Fibroblast of gingiva (primary cell): ENCODE results near the gene HOTAIR.

Source experiments
- DNase-seq: peaks from one replicate; pipeline ENCODE4 v3.0.0-alpha.2; 2011; ENCODE audit warnings: low read depth

HOTAIR gene

DNA sequence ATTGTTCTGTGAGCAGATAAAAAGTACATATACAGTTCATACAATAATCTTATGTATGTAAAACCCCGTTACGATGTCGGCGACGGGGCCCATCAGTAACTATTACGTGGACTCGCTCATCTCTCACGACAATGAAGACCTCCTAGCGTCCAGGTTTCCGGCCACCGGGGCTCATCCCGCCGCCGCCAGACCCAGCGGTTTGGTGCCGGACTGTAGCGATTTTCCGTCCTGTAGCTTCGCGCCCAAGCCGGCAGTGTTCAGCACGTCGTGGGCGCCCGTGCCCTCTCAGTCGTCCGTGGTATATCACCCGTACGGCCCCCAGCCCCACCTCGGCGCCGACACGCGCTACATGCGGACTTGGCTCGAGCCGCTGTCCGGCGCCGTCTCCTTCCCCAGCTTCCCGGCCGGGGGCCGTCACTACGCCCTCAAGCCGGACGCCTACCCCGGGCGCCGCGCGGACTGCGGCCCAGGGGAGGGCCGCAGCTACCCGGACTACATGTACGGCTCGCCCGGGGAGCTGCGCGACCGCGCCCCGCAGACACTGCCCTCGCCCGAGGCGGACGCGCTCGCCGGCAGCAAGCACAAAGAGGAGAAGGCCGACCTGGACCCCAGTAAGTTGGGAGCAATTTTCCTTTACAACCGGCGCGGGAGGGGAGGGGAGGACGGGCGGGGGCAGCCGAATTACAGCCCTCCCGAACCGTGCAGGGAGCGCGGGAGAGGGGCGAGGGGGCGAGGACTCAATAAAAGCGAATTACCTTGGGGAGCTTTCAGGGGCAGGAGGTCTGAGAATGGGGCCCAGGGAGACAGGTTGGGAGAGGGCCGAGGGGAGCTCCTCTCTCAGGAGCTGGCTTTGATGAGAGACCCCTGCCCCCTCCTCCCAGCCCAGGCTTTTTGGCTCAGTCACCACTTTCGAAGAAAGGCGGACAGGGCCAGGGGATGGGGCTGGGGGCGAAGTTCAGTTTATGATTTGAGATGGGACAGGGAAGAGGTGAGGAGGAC is 25.7 kb upstream of the HOTAIR start, which contains the start of gene HOXC9:
Gene HOXC9, plus strand, starts transcription at position 46 of the 999 bp plus-strand sequence. Its CDS starts 28 bp downstream, at position 74.
- DNase-seq, result no peak

DNA sequence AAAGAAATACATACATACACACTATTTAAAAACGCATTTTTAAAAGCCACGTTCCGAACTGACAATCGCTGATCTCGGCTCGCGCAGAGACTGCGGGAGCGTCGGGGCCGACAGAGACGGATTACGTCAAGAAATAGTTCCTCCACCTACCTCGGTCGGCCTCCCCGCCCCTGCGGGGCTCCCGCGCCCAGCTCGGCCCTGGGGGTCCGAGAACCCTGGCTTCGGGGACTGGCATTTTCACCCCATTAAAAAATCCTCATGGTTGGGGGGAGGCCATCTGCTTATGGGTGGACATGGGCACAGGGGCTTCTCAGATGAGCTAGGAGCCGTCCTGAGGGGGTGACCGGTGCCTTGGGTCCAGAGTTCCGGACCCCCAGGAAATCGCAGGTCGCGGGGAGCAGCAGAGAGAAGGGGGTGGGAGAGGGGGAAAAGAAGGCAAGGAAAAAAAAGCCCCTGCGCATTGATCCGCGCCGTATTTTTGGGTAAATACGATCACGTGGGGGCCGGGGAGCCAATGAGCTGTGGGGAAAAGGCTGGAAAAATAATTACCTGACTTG is 24.9 kb upstream of the HOTAIR start:
- peak; percentile 22 for DNase-seq

DNA sequence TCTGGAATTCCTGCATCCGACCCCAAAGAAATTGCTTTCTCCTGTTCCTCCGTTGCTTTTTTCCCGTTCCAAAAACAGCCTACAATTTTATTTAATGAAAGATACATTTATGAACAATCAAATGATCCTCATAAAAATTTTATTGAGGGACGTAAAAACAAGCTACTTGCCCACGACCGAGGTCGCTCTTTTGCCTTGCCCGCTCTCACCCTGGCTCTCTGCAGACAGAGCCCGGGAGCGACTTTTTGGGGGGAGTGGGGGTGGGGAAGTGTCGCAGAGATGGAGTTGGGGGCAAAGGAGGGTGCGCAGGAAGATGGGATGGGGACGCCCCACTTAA is 24.1 kb upstream of the HOTAIR start:
- no peak for DNase-seq

DNA sequence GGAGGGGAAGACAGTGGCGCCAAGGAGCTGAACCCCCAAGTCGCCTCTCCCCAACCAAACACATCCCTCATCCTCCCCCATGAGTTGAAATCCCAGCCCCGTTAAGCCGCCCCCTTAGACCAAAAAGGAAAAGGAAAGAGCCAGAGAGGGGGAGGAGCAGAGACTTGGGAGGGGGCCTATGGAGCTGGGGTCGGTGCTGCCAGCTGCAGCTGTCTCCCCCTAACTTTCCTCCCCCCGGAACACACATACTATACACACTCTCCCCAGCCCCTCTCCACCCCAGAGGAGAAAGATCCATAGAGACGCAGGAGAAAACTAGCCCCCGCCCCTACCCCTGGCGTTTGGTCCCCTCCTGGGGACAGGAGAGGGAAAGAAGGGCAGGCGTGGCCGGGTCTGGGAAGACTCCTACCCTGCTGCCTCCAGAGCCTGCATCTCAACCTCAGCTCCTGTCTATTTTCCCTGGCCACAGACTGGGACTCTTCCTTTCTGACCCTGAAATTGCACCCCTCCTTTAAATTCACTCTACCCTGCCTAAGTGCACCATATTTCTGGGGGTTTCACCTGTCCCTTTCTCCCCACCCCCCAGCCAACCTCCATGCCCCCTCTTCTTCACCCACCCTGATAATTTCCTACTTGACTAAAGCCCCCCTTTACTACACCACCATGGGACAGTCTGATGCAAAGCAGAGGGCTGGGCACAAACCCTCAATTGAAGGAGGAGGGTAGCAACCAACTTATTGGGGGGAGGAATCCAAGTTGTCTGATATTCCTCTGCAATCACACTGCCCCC is 23.6 kb upstream of the HOTAIR start:
- no peak for DNase-seq

DNA sequence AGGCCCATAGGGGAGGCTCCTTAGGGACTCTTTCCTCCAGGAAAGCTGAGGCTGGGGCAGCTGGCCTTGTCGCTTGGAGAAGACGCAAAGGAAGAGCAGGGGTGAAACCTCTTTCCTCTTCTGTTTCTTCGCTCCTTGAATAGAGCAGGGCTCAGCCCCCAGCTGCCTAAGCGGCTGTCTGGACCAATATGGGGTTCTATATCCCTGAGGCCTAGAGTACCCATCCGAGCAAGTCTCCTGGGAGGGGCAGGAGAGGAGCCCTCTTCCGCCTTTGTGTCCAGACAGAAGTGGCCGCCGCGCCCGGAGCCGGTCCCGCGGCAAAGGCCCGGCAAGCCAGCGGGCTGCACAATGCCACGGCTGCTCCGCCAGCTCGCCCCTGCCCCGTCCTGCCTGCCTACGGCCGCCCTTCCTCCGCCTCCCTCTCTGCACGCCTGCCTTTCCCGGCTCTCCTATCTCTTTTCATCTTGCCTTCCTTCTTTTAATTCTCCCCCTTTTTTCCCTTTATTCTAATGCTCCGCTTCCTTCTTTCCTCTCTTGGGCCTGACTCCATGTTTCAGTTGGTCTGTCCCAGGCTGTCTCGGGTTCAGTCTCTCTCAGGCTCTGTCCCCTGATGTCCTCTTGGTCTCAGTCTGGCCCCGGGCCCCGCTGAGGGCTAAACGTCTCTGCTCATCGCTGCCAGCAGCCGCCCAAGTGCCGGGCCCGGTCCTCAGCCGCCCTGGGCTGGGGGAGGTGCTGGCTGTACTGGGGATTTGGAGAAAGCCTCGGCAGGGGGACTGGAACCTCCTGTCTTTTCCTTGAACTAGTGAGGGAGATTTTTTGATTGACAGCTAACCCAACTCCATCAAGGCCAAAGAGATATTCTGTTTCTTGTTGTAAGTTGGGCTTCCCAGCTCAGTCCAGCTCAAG is 22.7 kb upstream of the HOTAIR start:
- no peak for DNase-seq

DNA sequence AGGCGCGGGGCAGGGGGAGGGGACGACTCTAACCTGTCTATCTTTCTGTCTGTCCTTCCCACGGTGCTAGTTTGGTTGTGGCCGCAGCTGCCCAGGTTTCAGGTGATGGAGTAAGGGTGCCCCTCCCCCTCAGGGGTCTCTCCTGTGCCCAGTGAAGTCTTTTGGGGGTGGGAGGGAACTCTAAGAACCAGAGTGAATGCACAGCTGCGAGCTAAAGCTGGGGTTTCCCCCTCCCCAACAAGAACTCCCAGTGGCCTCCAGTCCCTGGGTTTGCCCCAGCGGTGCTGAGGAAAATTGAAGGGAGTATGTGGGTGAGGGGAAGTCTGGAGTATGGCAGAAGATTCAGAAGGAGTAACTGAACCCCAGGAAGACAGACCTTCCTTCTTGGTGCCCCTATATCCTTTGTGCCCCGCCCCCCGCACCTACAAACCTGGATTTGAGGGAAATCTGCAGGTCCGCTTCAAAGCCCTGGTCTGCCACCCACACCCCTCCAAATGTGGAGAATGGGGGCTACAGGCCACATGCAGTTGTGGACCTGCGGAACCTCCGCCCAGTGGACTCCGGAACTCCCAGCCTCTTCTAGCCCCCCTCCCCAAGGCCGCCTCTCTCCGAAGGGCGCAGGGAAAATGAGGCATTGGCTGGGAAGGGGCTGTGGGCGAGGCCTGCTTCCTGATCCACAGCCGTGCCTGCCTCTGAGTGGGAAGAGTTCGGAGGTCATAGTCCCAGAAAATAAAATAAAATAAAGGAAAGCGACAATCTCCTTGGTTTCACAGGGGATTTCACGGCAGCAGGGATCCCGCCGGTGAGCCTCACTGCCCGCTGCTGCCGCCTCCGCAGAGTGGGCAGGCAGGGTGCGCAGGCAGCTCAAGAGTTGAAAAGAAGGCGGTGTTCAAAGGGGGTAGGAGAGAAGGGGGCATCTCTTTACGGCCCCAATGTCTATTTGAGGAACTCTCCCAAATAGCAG is 21.8 kb upstream of the HOTAIR start:
- DNase-seq, result no peak

DNA sequence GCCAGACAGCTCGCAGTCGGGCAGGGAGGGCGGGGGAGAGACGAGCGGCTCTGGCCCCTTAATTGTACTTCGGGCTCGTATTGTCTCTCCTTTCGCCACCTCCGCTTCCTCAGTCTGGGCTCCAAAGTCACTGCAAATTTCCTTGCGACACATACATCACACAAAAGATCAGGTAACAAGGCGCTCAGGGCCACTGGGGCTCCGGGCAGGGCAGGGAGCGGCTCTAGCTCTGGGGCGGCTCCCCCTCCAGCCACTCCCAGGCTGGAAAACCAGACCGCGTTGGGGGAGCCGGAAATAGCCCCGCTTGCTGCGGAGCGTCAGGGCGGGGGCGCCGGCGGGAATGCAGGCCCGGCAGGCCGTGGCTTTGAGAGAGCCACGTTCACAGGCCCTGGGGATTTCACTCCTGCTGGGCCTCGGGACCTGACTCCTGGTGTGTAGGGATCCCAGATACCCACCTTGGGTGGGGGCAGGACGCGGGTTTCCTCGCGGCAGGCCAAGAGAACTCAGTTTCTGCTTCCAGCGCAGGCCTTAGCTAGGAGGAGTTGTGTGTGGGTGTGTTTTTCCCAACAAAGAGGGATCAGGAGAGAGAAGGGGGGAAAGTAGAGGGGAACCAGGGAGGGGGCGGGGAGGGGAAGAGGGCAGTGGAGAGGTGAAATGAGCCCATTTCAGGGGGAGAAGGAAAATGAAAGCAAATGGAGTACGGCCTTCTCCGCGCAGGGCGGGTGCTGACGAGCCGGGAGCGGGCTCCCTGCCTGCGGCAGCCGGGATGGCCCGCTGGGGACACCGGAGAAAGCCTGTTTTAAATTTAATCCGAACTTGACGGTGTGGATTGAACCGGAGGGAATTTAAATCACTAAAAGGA is 20.9 kb upstream of the HOTAIR start:
- DNase-seq, result no peak

DNA sequence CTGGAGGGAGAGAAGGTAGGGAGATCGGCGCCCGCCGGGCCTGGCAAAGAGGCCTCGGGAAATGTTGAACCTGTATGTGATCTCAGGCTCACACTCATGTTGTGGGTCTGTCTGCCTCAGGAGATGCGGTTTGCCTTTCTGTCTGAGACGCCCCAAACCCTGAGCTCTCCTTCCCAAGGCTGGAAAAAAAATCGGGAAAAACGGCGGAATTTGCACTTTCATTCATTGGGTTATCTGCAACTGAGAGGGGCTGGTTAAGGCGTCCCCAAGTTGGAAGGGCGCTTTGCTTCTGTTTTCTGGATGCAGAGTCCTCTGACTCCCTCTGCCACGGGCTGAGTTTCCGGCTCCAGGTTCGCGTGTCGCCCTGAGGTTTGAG is 20.2 kb upstream of the HOTAIR start:
- no peak for DNase-seq

DNA sequence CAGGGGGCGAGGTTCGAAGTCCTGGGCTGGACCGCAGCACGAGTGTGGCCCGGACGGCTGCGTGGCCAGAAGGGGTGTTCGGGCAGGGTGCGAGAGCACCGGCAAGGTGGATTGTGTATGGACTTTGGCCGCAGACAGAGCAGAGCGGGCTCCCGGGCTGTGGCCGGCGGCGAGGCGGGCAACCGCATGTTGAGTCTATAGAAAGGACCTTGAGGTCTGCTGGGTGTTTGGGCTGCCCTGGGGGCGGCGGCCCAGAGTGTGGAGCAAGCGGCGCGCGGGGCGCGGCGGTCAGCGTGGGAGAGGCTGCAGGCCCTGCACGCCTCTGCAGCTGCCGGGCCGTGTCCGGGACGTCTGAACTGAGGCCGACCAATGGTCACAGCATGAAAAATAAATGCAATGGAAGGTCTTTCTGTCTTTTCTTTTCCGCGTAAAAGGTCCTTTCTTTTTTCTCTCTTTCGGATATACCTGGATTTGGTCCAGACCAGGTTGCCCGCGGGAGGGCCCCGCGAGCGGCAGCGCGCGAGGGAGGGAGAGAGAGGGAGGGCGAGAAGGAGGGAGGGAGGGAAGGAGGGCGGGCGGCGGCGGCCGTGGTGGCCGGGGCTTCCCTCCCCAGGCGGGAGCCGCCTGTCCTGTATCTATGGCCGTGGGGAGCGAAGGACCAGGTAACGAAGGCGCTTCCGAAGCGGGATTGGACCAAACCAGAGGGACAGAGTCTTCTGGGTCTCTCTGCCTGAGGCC is 19.7 kb upstream of the HOTAIR start:
- DNase-seq, result no peak

DNA sequence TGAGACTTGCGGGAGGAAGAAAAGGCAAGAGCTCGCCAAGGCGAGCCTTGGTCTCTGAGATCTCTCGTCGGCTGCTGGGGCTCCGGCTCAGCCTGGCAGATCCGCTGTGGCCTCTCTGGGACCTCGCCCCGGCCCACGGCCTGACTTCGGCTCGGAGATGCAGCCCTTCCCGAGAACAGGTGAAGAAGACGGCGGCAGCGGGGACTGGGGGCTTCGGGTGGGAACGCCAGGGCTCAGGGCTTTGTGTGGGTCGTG is 19.2 kb upstream of the HOTAIR start:
- DNase-seq, result no peak

DNA sequence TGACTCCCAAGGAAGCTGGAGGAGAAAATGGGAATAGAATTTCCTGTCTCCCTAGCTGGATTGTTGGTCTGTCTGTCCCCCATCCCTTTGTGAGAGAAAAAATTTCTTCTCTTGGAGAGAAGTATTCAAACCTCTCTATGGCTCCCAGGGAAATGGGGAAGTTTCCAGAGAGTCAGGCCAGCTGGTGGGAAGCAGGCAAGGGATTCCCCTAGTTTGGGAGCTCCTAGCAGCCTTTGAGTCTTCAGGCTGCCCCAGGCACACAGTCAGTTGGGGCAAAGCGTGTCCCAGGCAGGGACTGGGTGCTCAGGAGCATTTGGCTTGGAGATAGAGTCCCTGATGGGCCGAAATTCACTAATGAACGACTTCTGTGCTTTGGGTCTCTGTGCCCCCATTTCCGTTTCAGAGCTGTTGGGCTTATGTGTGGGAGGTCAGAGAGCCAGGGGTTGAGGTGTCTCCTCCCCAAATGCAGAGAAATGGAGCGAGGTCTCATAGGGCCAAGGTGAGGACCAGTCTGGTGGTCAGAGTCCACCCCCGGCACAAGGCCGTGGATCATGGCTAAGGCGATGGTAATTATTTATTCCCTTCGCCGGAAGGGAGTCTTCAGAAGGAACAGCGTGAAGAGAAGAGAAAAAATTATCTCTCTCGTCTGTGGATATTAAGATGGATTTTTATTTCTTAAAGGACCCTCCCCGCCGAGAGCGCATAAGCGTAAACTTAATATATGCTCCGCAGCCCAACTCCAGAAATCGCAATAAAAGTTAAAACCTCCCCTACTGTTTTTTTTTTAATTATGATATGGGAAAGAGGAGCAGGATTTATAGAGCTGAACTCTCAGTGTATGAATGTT is 18.6 kb upstream of the HOTAIR start:
- DNase-seq, result no peak

DNA sequence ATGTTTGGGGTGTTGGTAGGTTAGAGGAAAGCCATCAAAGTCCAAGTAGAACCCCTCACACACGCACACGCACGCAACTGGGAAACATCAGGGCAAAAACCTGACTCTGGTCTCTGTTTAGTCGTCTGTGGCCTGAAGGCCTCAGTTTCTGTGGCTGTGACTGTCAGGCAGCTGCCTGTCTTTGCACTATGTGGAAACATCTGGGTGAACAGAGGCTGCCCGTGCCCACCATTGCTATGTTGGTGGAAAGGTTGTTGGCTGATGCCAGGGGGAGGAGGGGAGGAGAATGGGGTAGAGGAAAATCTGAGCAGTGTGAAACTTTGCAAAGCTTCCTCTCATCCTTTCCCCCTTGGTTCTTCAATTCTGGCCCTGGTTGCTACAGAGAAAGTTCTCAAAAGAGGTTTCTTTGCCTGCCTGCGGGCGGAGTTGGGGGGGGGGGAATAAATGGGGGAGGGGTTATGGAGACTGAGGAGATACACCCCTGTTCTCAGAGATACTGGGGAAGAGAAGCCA is 17.7 kb upstream of the HOTAIR start:
- no peak for DNase-seq

DNA sequence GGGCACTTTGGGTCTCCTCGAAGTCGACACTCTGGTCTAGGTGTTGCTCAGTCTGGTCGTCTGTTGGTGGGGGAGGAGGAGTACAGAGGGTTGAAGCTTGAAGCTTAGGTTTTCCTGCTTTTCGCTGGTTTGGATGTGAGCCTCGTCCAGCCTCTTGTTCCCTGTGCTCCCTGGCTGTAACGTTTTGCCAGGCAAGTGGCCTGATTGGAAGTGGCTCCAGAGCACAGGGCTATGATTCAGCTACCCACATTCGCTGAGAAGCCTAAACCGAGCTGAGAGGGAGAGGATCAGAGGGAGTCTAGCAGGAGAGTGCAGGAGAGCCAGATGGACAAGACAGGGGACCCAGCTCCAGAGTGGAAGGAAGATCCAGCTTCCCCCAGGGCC is 16.3 kb upstream of the HOTAIR start:
- no peak for DNase-seq

DNA sequence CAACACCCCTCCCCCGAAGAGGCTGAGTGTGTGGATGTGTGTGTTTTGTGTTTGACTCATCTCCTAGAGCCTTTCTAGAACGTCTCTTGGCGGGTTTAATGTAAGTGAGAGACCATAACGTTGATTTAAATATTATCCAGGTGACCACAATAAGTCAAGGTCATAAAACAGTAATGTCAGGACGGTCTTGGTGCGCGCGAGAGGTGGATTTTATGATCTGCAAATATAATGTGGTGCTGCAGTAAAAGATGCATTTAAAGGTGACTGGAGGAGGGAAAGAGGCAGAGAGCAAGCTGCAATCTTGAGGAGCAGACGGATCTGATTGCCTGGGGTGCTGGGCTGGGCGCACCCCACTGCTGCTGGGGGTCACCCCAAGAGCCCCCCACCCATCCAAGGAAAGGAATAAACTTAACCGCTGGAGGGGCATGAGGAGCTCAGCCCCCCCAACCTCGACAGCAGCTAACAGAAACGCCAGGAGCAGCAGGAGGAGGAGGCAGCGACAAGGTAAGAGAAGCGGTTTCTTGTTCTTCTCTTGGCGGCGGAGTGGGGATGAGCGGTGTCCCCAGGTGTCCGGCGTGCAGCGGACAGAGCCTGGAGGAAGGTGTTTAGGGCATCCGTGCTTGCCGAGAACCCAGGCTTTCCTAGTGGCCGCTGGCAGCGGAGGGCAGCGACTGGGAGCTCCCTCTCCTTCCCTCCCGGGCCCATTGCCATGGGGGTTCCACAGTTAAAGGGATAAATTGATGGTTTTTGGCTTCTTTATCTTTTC is 15.7 kb upstream of the HOTAIR start:
- DNase-seq, result no peak

DNA sequence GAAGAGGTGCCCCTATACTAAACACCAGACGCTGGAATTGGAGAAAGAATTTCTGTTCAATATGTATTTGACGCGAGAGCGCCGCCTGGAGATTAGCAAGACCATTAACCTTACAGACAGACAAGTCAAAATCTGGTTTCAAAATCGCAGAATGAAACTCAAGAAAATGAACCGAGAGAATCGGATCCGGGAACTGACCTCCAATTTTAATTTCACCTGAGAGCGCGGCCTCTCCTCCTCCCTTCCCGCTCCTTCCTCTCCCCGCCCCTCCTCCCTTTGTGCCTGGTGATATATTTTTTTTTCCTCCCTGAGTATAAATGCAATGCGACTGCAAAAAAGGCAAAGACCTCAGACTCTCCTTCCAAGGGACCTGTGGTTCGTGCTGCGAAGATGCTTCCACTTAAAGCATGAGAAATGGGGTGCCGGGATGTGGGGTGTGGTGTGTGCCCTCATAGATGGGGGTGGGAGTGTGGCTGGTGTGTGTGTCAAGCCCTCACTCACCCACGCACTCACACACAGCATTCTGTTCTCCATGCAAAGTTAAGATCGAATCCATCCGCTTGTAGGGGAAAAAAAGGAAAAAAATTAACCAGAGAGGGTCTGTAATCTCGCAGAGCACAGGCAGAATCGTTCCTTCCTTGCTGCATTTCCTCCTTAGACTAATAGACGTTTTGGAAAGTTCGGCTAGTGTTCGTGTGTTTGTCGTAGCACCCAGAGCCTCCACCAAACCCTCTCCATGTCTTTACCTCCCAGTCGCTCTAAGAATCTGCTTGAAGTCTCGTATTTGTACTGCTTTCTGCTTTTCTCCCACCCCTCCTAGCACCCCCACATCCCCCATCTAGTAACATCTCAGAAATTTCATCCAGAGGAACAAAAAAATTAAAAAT is 14.7 kb upstream of the HOTAIR start:
- DNase-seq, result peak; percentile 38

DNA sequence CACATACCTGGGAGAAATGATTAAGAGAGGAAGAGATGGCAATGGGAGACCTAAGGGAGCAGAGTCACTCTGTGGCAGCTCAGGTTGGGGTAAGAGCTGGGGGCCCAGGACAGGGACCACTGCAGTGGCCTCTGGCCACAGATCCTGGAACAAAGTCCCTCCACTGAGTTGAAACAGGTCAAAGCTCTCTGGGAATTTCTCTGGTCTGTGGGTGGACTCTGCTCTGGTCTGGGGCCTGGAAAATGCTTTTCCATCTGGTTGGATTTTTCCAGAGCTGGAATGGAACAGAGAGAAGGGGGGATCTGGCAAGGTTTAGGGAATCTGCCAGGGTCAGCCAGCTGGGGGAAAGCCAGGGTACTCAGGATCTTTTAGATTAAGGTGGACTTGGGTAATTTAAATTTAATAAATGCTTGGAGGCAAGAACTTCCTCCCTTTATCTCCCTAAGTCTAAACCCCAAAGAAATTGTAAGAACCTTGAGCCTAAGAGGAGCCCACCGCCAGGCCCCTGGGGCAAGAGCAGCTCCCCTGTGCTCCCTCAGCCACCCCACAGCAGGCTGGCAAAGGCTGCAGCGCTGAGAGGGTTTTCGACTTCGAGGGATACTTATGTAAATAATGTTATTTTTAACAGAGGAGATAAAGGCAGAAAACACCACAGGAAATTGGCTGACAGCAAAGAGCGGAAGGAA is 13.9 kb upstream of the HOTAIR start:
- no peak for DNase-seq
